ENCODE data around the gene HMX2. TPM values are rescaled to one million over a fixed set of nuclear protein-coding genes. Genes with fewer than 3 reads are reported as not detected.

Gene HMX2
- total and polyA plus RNA-seq, 8 donors = not detected

GRCh38 chr10:123141791-123142700, 5.9 kb upstream of the HMX2 start:
- ATAC-seq = no peak
- peak in 1 of 4 donors; percentile 61 for DNase-seq
- no peak for TF ChIP-seq CTCF (IDR thresholded peaks at IDR 0.05)
- H3K27me3 ChIP-seq = peaks cover 100% of the 10 kb centered on the region in 2 donors
- H3K4me1 ChIP-seq = peaks cover 7 to 32% of the 10 kb centered on the region in 2 donors
- intact Hi-C loops (cut with DNase I) = no loop called here
- no peaks in the 10 kb centered on the region for H3K9me3 ChIP-seq
- H3K27ac ChIP-seq = no peak overlapping the region
- no peak overlapping the region for H3K4me3 ChIP-seq
- no peaks in the 10 kb centered on the region for H3K36me3 ChIP-seq

GRCh38 chr10:123142701-123143161, 5.2 kb upstream of the HMX2 start:
- Histone ChIP-seq H3K4me3 (no peak overlapping the region), H3K9me3 (no peaks in the 10 kb centered on the region), H3K27me3 (peaks cover 100% of the 10 kb centered on the region in 2 donors), H3K27ac (no peak overlapping the region), H3K4me1 (peaks cover under 1 to 27% of the 10 kb centered on the region in 2 donors), H3K36me3 (no peaks in the 10 kb centered on the region)
- DNase-seq (peak in 1 of 4 donors; percentile 62), ATAC-seq (no peak)
- intact Hi-C loops (cut with DNase I) = no loop called here
- TF ChIP-seq CTCF (IDR thresholded peaks at IDR 0.05) = no peak

DNA sequence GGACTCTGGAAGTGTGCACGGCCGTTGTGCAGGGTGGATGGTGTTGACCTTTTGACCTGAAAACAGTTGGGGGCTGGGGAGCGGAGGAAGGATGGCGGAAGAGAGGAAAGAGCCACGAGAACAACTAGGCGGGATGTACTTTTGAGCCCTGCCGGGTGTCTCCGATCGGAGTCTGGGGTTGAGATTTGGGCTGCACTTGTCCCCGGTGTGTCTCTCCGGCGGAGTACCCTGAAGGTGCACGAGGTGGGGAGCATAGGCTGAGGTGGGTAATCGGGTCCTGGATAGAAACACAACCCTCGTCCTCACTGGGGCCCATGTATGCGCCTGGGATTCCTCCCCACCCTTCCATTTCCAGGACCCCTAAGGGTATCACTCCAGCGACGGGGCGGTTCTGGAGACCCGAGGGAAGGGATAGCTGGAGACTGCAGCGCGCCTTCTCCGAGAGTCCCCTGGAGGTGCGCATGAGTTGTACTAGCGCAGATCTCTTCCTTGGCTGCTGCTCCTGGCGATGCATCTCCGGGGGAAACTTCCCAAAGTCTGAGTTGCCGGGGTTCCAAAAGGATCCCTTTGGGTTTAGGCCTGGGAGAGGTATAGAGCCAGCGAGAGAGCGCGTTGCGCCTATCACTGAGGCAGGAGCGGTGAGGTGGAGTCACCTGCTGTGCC, 4.6 kb upstream of the HMX2 start:
- Histone ChIP-seq H3K4me3 (no peak overlapping the region), H3K27me3 (peaks cover 100% of the 10 kb centered on the region in 2 donors), H3K36me3 (no peaks in the 10 kb centered on the region), H3K27ac (no peak overlapping the region), H3K4me1 (peaks cover 0 to 32% of the 10 kb centered on the region in 2 donors), H3K9me3 (no peaks in the 10 kb centered on the region)
- no peak for TF ChIP-seq CTCF (IDR thresholded peaks at IDR 0.05)
- DNase-seq = peak in 1 of 4 donors; percentile 46
- no peak for ATAC-seq
- intact Hi-C loops (cut with DNase I) = no loop called here

GRCh38 chr10:123143825-123144168, 4.1 kb upstream of the HMX2 start:
- Histone ChIP-seq H3K36me3 (no peaks in the 10 kb centered on the region), H3K27ac (no peak overlapping the region), H3K9me3 (no peaks in the 10 kb centered on the region), H3K4me1 (peaks cover 0 to 37% of the 10 kb centered on the region in 2 donors), H3K27me3 (peaks cover 100% of the 10 kb centered on the region in 2 donors), H3K4me3 (no peak overlapping the region)
- no peak for DNase-seq
- no peak for ATAC-seq
- intact Hi-C loops (cut with DNase I) = no loop called here
- no peak for TF ChIP-seq CTCF (IDR thresholded peaks at IDR 0.05)

Measured in left lung (tissue), 10 donors.